HCT116 (cell line): ENCODE results near the gene TYW1B.
"Not testable (repeated sequence)": the region's sequence is repeated elsewhere in the genome, so short reads cannot be mapped to it uniquely, and the experiment has no call there.

ENCODE experiments used
- CTCF ChIP-seq, 3 experiments: fragments of 200-600 bp in 1 of 3; sonication (generic) in 1 of 3; IDR thresholded peaks in 2 of 3; conservative IDR thresholded peaks in 1 of 3; 2 replicates each; pipeline ENCODE4 v1.5.1; 2012 to 2017; ENCODE audit warnings: low read depth in 2 of 3, low read length in 2 of 3, antibody characterized with exemption in 1 of 3, borderline replicate concordance in 1 of 3, control low read depth in 1 of 3, mild to moderate bottlenecking in 1 of 3, mixed read lengths in 1 of 3, mixed run types in 1 of 3, moderate library complexity in 1 of 3; ENCODE audit not compliant: insufficient read depth in 1 of 3
- EGR1 ChIP-seq: IDR thresholded peaks from 2 replicates; pipeline ENCODE4 v1.6.1; 2012; ENCODE audit warnings: low read depth
- FOSL1 ChIP-seq: IDR thresholded peaks from 2 replicates; pipeline ENCODE4 v1.6.1; 2012; ENCODE audit warnings: low read depth
- JUND ChIP-seq: IDR thresholded peaks from 2 replicates; pipeline ENCODE4 v1.6.1; 2012
- MAX ChIP-seq: IDR thresholded peaks from 2 replicates; pipeline ENCODE4 v1.6.1; 2012
- POLR2A ChIP-seq: IDR thresholded peaks from 2 replicates; pipeline ENCODE4 v1.7.0; 2011; ENCODE audit warnings: borderline replicate concordance; ENCODE audit not compliant: insufficient read depth, insufficient read length; ENCODE audit errors: extremely low read depth
- POLR2AphosphoS5 ChIP-seq: IDR thresholded peaks from 2 replicates; pipeline ENCODE4 v1.6.1; 2011; ENCODE audit warnings: mild to moderate bottlenecking, low read depth, low read length, moderate library complexity
- RAD21 ChIP-seq: IDR thresholded peaks from 2 replicates; pipeline ENCODE4 v1.6.1; 2012; ENCODE audit warnings: low read depth, mild to moderate bottlenecking
- REST ChIP-seq: IDR thresholded peaks from 2 replicates; pipeline ENCODE4 v1.6.1; 2012; ENCODE audit warnings: low read depth
- SIN3A ChIP-seq: IDR thresholded peaks from 2 replicates; pipeline ENCODE4 v1.6.1; 2012; ENCODE audit warnings: low read depth
- SP1 ChIP-seq: IDR thresholded peaks from 2 replicates; pipeline ENCODE4 v1.6.1; 2012; ENCODE audit warnings: low read depth
- TCF7L2 ChIP-seq: IDR thresholded peaks from 2 replicates; pipeline ENCODE4 v1.7.0; 2011; ENCODE audit warnings: borderline replicate concordance, inconsistent platforms; ENCODE audit not compliant: insufficient read depth, insufficient read length; ENCODE audit errors: extremely low read depth
- YY1 ChIP-seq: IDR thresholded peaks from 2 replicates; pipeline ENCODE4 v1.6.1; 2011; ENCODE audit warnings: low read length, low read depth, moderate library complexity, mild to moderate bottlenecking; ENCODE audit not compliant: insufficient replicate concordance; ENCODE audit errors: extremely low read depth
- ZFX ChIP-seq: fragments of 450-650 bp; IDR thresholded peaks from 2 replicates; pipeline ENCODE4 v1.6.1; 2017

GRCh38 chr7:72844146-72844545, 16.1 kb upstream of the TYW1B start:
- TF ChIP-seq CTCF (IDR thresholded peaks at IDR 0.05 in 2 of 3, conservative IDR thresholded peaks at IDR 0.05 in 1 of 3; ENCODE audit: borderline replicate concordance in 1 of 3, insufficient read depth in 1 of 3, low read depth in 2 of 3, low read length in 2 of 3); POLR2AphosphoS5; TCF7L2; EGR1; MAX; SP1; FOSL1; REST; SIN3A; JUND; POLR2A; RAD21; ZFX; YY1: not testable (repeated sequence)
